Small intestine (tissue), 7 donors: ENCODE measurements around the gene GPR12. TPM values are rescaled to one million over a fixed set of nuclear protein-coding genes. Genes with fewer than 3 reads are reported as not detected.
A peak's percentile ranks its signal among the peaks of the same experiment; 100 is the strongest.

Experiments used
- DNase-seq, 2 donors: peaks; one replicate each; pipeline versions ENCODE4 v3.0.0 to v3.0.0-alpha.2; 2013
- FAIRE-seq: peaks from 2 replicates; lab custom pipeline; 2012; peaks lifted over from hg19 to GRCh38; lab: Jason Lieb, UNC
- H3K27ac ChIP-seq, 3 donors: one replicate each; pipeline ENCODE4 v1.5.1; 2013; ENCODE audit warnings: low read length in 2 of 3, mild to moderate bottlenecking in 2 of 3, control low read depth in 1 of 3, inconsistent platforms in 1 of 3, low read depth in 1 of 3, moderate library complexity in 1 of 3
- H3K27me3 ChIP-seq, 3 donors: one replicate each; pipeline ENCODE4 v1.6.1; 2013; ENCODE audit warnings: low read length in 3 of 3, inconsistent platforms in 1 of 3; ENCODE audit not compliant: control insufficient read depth in 3 of 3, insufficient read depth in 3 of 3
- H3K36me3 ChIP-seq, 3 donors: one replicate each; pipeline ENCODE4 v1.6.1; 2013; ENCODE audit warnings: low read length in 3 of 3, inconsistent platforms in 1 of 3, low read depth in 1 of 3, mild to moderate bottlenecking in 1 of 3, moderate library complexity in 1 of 3; ENCODE audit not compliant: control insufficient read depth in 3 of 3, insufficient read depth in 2 of 3
- H3K4me1 ChIP-seq, 3 donors: one replicate each; pipeline ENCODE4 v1.6.1; 2013; ENCODE audit warnings: low read length in 2 of 3, inconsistent platforms in 1 of 3, low read depth in 1 of 3, mild to moderate bottlenecking in 1 of 3, moderate library complexity in 1 of 3; ENCODE audit not compliant: control insufficient read depth in 3 of 3, insufficient read depth in 2 of 3
- H3K4me3 ChIP-seq, 3 donors: one replicate each; pipeline ENCODE4 v1.5.1; 2013; ENCODE audit warnings: low read length in 3 of 3, control low read depth in 1 of 3, inconsistent platforms in 1 of 3, low read depth in 1 of 3, mild to moderate bottlenecking in 1 of 3, moderate library complexity in 1 of 3
- H3K9me3 ChIP-seq, 2 donors: one replicate each; pipeline ENCODE4 v1.6.1; 2013; ENCODE audit warnings: low read depth in 1 of 2, low read length in 1 of 2; ENCODE audit not compliant: control insufficient read depth in 2 of 2, insufficient read depth in 1 of 2
- WGBS, 3 donors: extraction: QIAGEN DNeasy Blood & Tissue Kit; methylation state at CpG; one replicate each; pipeline ENCODE4 v1.1.7; 2013; 5-methylcytosine and 5-hydroxymethylcytosine counted together
- polyA plus RNA-seq, 4 donors: library from polyadenylated mRNA; stranded (reverse) in 3 of 4; unstranded in 1 of 4; fragments of 200-250 nt in 3 of 4; fragments of 120-200 nt in 1 of 4; gene quantifications; one replicate each; pipeline versions ENCODE4 v1.2.1 to v1.2.3, GENCODE V29; 2013
- donor health status: healthy with polysubstance abuse.
- donor health status: control.
- donor health status: control.
- donor health status: Bipolar disorder and iron deficiency.
- donor health status: healthy.

Gene GPR12
- polyA plus RNA-seq, 4 donors, result 0.03 TPM; not detected in 2

DNA sequence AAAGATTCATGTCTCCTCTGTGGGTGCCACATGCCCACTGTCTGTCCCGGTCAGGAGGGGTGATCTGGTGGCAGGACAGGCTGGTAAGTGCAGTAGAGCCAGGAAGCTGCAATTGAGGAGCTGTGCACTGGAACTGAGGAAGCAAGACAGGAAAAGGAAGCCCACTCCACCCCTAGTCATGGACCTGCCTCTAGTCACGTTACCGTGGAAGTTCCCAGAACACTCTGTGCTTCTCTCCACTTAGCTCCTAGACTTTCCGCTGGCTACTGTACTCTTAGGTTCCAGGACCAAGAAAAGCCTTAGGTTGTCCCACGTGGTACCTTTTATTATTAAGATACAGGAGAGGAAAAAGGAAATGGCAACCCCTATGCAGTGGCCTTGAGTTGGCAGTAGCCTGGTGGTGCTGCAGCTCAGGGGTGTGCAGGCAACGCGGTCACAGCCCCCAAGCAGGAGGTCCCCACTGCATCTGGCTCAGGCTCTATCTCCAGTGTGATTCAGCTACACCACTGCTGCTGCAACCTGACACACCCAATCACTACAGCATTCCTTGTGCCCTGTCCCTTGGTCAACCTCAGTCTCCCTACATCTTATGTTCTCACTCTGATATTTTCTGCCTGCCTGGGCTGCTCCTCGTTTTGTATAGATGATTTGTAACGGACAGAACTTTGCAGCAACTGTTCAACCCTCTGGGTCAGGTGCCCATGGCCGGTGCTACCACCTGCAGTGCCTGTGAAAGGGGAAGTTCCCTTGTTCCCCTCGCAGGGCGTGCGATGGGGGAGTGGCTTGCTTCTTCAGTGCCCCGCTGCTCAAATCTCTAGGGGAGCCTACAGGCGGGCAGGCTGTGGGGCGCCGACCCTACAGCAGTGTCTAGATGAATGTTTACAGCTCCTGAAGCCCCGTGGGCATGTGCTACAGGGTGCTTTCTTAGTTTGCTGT lies 24.4 kb upstream of the GPR12 start:
- peaks cover 0 to 33% (median 3%) of the 10 kb centered on the region in 3 donors for H3K27me3 ChIP-seq
- DNase-seq (no peak), FAIRE-seq (no peak)
- no peaks in the 10 kb centered on the region for H3K9me3 ChIP-seq
- no peaks in the 10 kb centered on the region for H3K4me1 ChIP-seq
- no peaks in the 10 kb centered on the region for H3K36me3 ChIP-seq
- 32 to 33% (median 32%) methylated on average over 18 of the region's 18 CpGs for WGBS, 3 donors
- no peak overlapping the region for H3K4me3 ChIP-seq
- no peak overlapping the region for H3K27ac ChIP-seq

DNA sequence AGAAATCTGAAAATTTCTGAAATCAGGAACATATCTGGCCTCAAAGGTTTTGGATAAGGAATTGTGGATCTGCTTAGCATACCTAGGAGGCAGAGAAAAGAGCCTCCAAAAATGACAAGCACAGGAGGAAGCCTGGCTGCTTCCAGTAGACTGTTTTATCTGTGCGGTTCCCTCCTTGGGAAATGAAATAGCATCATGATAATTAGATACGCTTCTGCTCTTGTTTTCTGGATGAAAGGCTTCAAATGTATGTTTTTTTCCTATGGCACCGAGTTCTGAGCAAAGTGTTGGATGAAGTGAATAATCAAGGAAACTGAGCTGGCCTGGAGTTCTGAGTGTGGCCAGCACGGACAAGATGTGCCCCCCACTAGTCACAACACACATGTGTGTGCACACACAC lies 19.8 kb upstream of the GPR12 start:
- Histone ChIP-seq H3K27me3 (peaks cover 0 to 11% (median 0%) of the 10 kb centered on the region in 3 donors), H3K9me3 (no peaks in the 10 kb centered on the region), H3K4me1 (no peaks in the 10 kb centered on the region), H3K4me3 (no peak overlapping the region), H3K27ac (no peak overlapping the region), H3K36me3 (no peaks in the 10 kb centered on the region)
- DNase-seq, result no peak
- no peak for FAIRE-seq
- 79 to 88% (median 86%) methylated on average over 4 of the region's 4 CpGs for WGBS, 3 donors

- peaks cover 0 to 3% (median 0%) of the 10 kb centered on the region in 3 donors for H3K27me3 ChIP-seq
- no peaks in the 10 kb centered on the region for H3K4me1 ChIP-seq
- no peak for DNase-seq
- no peak for FAIRE-seq
- WGBS, 3 donors, result 73 to 81% (median 80%) methylated on average over 4 of the region's 4 CpGs
- H3K27ac ChIP-seq, result no peak overlapping the region
- no peaks in the 10 kb centered on the region for H3K9me3 ChIP-seq
- no peak overlapping the region for H3K4me3 ChIP-seq
- no peaks in the 10 kb centered on the region for H3K36me3 ChIP-seq
These were observed 18.7 kb upstream of the GPR12 start for GRCh38 chr13:26779321-26779720.

DNA sequence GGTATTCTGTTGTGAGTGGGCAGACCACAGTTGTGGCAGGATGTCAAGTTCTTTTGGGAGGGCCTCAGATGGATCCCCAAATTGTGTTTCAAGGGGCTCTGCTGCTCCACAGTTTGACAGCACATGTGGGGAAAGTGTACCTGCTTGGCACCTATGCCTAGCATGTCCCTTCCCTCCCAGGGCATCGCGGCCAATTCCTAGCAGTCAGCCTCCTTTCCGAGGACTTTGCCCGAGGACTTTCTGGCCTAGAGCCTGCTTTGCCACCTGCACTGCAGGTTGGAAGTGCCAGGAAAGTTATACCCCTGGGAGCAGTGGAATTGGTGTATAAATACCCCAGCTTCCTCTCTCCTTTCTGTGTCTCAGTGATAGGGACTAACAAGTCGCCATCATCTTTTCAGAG lies 11.9 kb upstream of the GPR12 start:
- WGBS, 3 donors, result 23 to 61% (median 35%) methylated on average over 5 of the region's 5 CpGs
- no peak for FAIRE-seq

GRCh38 chr13:26771796-26772195 lies 11.2 kb upstream of the GPR12 start:
- WGBS, 3 donors, result 82 to 89% (median 83%) methylated on average over 11 to 12 of the region's 12 CpGs
- FAIRE-seq, result no peak

More for the DNA sequence above, 11.9 kb upstream of the GPR12 start:
- no peaks in the 10 kb centered on the region for H3K36me3 ChIP-seq
- peak in 1 of 2 donors; percentile 25 for DNase-seq
- H3K9me3 ChIP-seq, result no peaks in the 10 kb centered on the region
- H3K27me3 ChIP-seq, result peaks cover 0 to 3% (median 0%) of the 10 kb centered on the region in 3 donors
- no peaks in the 10 kb centered on the region for H3K4me1 ChIP-seq
- no peak overlapping the region for H3K27ac ChIP-seq
- H3K4me3 ChIP-seq, result no peak overlapping the region

GRCh38 chr13:26762745-26763345 lies 2.3 kb upstream of the GPR12 start:
- peaks cover 13 to 50% (median 17%) of the 10 kb centered on the region in 3 donors for H3K27me3 ChIP-seq
- no peak for FAIRE-seq
- H3K9me3 ChIP-seq, result no peaks in the 10 kb centered on the region
- no peak overlapping the region for H3K4me3 ChIP-seq
- DNase-seq, result no peak
- H3K36me3 ChIP-seq, result no peaks in the 10 kb centered on the region
- WGBS, 3 donors, result 33 to 47% (median 45%) methylated on average over 4 of the region's 4 CpGs
- no peak overlapping the region for H3K27ac ChIP-seq
- peaks cover 0 to 5% (median 3%) of the 10 kb centered on the region in 3 donors for H3K4me1 ChIP-seq

More at GRCh38 chr13:26771796-26772195, 11.2 kb upstream of the GPR12 start:
- no peaks in the 10 kb centered on the region for H3K4me1 ChIP-seq
- H3K9me3 ChIP-seq, result no peaks in the 10 kb centered on the region
- no peaks in the 10 kb centered on the region for H3K36me3 ChIP-seq
- H3K27ac ChIP-seq, result no peak overlapping the region
- no peak for DNase-seq
- no peak overlapping the region for H3K4me3 ChIP-seq
- peaks cover 0 to 3% (median 0%) of the 10 kb centered on the region in 3 donors for H3K27me3 ChIP-seq

DNA sequence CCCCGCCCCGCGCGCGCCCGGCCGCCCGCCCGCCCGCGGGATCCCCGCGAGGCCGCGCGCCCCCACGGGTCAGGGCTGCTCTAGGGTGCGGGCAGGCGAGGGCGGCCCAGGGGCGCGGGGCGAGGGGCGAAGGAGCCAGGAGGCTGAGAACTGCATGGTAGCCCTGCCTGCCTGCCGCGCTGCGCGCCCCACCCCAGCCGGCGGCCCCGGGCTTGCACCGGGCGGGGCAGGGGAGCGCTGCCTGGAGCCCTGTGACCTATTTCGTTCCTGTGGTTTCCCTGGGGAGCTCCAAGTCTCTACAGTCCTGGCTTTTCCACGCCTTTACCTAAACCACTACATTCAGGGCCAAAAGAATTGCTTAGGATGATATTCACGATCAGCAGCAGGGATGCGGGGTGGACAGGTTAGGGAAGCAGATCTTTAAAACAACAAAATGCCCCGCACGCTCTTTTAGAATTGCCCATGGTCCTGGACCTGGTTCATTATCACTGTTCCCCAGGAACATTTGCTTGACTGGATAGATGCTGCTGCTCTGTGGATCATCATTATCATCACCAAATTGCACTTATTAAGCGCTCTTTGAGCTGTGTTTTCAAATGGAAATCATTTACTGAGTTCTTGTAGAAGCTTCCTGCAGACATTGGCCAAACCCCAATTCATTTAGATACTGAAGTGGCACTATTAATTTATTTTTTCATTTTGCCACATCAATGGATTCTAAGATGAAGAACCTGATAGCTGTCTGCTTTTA lies 421 bp upstream of the GPR12 start:
- DNase-seq, result no peak
- peaks cover 0 to 5% (median 3%) of the 10 kb centered on the region in 3 donors for H3K4me1 ChIP-seq
- H3K4me3 ChIP-seq, result peak overlapping the region in 1 of 3 donors; percentile 35

More for the DNA sequence above, 421 bp upstream of the GPR12 start:
- Histone ChIP-seq H3K27me3 (peaks cover 13 to 50% (median 18%) of the 10 kb centered on the region in 3 donors), H3K27ac (no peak overlapping the region), H3K36me3 (no peaks in the 10 kb centered on the region), H3K9me3 (no peaks in the 10 kb centered on the region)
- 8 to 15% (median 10%) methylated on average over 15 to 41 of the region's 41 CpGs for WGBS, 3 donors
- no peak for FAIRE-seq
